ENCODE results near the gene METRN.

DNA sequence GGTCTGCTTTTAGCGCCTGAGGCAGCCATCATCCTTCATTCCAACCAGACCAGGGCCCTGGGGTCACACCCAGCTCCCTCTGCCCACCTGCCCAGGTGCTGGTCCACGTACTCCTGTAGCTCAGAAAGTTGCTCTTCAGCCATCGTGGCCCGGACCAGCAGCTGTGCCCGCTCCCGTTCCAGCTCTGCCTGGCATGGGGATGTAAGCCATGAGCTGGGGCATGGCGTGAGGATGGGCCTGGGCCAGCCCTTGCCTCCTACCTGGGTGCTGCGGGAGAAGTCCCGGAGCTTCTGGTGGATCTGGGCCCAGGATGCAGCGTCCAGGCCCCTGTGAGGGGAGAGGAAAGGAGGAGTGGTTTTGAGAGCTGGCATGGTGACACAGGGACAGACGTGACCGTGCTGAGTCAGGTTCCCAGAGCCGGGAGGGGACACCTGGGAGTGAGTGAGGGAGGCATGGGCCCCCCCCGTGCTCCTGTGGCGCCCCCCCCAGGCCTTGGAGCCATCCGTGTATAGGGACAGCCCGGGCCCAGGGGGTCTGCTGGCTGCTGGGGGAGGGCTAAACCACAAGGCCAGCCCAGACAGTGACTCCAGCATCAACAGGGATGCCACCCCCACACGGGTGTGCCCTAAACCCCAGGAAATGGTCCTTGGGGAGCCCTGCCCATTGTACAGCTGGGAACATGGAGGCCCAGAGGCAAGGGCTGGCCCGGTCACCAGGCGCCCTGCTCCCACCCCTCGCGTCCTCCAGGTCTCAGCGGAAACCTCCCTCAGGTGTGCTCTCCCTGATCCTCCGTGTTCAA is 8.1 kb downstream of the METRN start:
- TF ChIP-seq GATA3 (IDR thresholded peaks at IDR 0.05; ENCODE audit: low read depth, low read length): no peak
- no peak for TF ChIP-seq GATA2 (IDR thresholded peaks at IDR 0.05; ENCODE audit: low read depth, low read length)

Measured in SH-SY5Y (cell line).